GM08714 (cell line): ENCODE data around the gene KRTAP3-2.

Experiments used
- H3K4me3 ChIP-seq: fragments of 200-500 bp; sonication (Bioruptor generic); 2 replicates; pipeline ENCODE4 v1.5.1; 2014; ENCODE audit warnings: mild to moderate bottlenecking, low read length, inconsistent platforms
- ZNF274 ChIP-seq: IDR thresholded peaks from 2 replicates; pipeline ENCODE4 v1.6.1; 2012; ENCODE audit warnings: mild to moderate bottlenecking, low read depth, low read length

The KRTAP3-2 gene

DNA sequence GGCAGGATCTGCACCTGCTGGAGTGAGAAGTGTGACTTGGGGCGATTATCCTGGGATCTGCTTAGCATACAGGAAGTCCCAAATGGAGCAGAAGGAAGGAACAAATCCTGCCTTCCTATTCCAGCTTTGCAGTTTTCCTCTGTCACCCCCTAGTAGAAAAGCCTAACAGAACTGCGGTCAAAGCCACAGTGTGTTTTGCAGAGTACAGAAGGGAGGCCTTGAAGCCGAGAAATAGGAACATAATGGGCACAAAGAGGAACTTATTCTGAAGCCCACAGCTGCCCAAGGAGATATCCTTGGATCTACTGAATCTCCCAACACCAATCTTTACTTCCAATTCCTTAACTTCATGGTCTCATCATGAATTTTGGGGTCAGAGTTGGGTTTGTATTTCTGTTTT is 18.8 kb upstream of the KRTAP3-2 start:
- TF ChIP-seq ZNF274, result no peak
- H3K4me3 ChIP-seq, result no peak overlapping the region

DNA sequence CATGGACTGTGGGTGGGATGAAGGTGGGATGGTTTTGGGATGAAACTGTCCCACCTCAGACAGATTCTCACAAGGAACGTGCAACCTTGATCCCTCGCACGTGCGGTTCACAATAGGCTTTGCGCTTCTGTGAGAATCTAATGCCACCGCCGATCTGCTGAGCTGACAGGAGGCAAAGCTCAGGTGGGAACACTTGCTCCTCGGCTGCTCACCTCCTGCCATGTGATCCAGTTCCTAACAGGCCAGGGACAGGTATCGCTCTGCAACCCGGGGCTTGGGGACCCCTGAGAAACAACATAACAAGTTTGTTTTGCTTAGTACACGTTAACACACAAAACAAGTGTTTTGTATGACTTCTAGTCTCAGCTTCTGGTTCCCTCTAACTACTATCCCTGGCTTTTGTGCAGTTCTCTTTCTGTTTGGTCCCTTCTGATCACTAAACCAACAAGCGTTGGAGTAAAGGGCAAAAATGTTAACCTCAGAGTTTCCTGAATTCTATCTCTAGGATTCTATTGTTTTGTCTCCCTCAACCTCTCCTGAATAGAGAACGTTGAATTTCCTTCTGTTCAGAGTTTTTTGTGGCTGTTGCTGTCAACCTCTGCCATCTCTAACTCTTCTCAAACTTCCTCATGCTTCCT is 17.0 kb upstream of the KRTAP3-2 start:
- TF ChIP-seq ZNF274, result no peak
- H3K4me3 ChIP-seq, result no peak overlapping the region

DNA sequence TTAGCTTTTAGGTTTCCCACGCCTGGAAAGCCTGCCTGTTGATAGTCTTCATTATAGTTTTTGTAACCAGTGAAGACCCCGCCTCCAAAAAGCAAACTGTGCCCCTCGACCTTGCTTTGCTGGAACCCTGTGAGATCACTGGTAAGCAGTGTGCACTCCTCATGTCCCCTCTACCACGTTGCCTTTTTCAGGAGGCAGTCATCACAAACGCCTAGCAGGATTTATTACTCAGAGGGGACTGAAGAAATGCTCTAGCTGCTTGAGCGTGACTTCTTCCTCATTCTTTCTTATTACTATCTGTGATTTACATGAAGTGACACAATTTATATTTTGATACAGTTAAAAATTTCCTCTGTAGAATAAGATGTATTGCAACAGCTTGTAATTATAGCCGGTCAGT is 15.7 kb upstream of the KRTAP3-2 start:
- TF ChIP-seq ZNF274, result no peak
- no peak overlapping the region for H3K4me3 ChIP-seq

DNA sequence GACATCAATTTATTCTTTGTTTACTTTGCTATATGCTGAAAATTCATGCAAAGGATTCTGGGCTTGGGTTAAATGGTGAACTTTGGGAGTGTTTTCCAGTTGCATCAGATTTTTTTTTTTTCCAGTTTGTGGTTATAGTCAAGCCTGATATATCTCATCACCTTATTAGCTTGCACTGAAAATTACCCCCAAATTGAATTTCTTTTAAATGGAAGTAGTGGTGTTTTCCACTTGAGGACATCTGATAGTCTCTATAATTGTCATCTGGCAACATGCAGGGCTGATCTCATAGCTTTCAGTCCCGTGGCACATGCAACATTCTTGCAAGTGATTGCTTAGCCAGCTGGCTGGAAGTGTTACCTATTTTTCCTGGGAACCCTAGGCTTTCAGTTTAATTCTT is 13.9 kb upstream of the KRTAP3-2 start:
- H3K4me3 ChIP-seq, result no peak overlapping the region
- TF ChIP-seq ZNF274, result no peak

DNA sequence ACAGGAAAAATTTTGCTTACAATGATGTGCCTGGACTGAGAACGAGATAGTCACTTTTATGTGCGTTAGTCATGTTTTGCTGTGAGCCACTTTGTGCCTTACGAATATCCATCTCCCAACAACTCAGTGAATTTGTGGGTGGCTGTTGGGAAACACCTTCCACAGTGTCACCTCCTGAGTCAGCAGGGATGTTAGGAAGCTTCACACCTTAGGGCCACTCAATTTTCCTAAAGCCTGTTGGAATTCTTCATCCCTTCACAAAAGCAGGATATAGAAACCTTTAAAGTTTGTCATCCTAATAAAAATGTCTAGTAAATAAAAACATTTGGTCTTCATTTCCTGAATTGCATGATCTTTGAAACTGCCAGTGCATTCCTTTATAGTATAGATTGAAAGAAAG is 13.5 kb upstream of the KRTAP3-2 start:
- TF ChIP-seq ZNF274, result no peak
- no peak overlapping the region for H3K4me3 ChIP-seq

DNA sequence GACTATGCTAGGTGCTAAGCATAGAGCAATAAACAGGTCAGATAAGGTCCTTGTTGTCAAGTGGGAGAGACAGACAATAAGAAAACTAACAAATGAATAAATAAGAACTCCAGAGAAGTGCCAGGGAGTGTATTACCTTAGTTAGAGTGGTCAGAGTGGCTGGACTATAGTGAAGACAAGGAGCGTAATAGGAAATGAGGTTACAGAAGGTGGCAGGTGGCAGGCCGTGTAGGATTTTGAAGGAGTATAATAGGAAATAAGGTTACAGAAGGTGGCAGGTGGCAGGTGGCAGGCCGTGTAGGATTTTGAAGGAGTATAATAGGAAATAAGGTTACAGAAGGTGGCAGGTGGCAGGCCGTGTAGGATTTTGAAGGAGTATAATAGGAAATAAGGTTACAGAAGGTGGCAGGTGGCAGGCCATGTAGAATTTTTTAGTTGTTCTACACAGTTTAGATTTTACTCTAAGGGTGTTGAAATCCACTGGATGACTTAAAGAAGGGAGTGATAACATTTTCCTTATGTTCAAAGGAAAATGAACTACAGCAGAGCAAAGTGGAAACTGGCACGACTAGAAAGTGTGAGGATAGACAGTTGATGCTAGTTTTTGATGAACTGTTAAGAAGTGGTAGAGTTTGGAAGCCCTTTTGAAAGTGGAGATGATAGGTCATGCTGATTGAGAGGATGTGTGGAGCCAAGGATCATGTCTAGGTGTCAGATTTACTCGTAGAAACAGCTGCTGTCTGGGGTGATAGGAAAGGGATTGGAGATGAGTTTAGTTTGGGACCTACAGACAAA is 12.8 kb upstream of the KRTAP3-2 start:
- TF ChIP-seq ZNF274, result no peak
- H3K4me3 ChIP-seq, result no peak overlapping the region

DNA sequence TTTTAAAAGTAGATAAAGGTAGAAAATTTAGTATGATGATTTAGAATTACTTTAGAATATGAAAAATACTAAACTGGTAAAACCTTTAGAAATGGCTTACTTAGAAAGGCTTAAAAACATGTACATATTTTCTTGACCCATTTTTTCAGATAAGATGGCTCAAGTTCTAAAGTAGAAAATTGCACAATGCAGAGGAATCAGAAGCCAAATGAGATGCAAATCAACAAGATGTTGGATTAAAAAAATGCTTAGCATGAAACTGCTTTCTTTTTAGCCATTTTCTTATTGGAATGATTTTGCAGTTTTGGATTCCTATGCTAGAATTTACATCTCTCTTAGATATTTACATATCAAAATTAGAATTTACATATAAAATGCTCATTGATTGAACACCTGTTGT is 10.7 kb upstream of the KRTAP3-2 start:
- TF ChIP-seq ZNF274, result no peak
- no peak overlapping the region for H3K4me3 ChIP-seq

DNA sequence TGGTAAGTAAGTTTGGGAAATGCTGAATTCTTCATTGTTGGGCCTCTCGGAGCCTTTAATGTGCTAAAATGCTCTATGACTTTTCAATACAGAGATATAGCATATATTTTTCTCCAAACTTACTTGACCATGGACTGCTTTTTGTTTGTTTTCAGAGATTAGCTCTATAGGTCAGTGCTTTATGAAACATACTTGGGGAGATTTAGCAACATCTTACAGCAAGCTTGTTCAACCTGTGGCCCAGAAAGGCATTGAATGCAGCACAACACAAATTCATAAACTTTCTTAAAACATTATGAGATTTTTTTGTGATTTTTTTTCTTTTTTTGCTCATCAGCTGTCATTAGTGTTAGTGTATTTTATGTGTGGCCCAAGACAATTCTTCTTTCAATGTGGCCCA is 10.2 kb upstream of the KRTAP3-2 start:
- no peak for TF ChIP-seq ZNF274
- no peak overlapping the region for H3K4me3 ChIP-seq

DNA sequence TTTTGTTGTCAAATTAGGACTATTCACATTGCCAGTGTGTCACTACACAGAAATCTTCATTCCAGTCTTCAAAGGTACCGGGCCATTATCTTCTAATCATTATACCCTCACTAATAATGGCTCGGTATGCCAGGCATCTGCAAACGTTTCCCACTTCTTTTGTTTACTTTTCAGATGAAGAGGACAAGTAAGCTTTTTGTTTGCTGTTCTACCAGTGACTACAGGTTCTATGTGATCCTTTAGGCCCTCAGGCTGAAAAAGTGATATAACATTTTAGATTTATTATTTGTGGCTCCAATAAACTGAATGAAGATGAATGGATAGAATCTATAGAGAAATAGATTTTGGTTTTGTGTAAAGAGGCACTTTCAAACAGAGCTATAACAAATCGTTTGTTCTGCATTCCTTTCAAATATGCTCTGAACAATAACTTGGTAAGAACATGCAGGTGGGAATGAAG is 9.6 kb upstream of the KRTAP3-2 start:
- no peak for TF ChIP-seq ZNF274
- no peak overlapping the region for H3K4me3 ChIP-seq

DNA sequence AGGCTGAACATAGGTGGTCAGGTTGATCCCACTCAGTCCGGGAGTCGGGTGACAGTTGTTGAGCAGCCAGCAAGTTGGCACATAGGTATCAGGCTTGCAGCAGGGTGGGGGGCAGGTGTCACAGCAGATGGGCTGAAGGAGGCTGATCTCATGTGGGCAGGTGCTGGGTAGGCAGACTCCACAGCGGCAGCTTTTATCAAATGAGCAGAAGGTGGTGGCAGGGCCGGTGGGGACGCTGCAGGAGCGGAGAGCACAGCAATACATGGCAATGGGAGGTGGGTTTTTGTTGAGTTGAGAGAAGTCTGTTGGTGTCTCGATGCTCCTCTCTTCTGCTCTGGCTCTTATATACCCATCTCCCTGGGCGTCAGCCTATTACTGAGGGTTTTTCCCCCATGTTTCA is 9.1 kb upstream of the KRTAP3-2 start, which contains the start of gene KRTAP3-1:
Gene KRTAP3-1, minus strand, starts transcription at position 318 of the 400 bp plus-strand sequence. Its CDS starts 54 bp downstream, at position 264.
- TF ChIP-seq ZNF274, result no peak
- H3K4me3 ChIP-seq, result no peak within 1 kb of the TSS

DNA sequence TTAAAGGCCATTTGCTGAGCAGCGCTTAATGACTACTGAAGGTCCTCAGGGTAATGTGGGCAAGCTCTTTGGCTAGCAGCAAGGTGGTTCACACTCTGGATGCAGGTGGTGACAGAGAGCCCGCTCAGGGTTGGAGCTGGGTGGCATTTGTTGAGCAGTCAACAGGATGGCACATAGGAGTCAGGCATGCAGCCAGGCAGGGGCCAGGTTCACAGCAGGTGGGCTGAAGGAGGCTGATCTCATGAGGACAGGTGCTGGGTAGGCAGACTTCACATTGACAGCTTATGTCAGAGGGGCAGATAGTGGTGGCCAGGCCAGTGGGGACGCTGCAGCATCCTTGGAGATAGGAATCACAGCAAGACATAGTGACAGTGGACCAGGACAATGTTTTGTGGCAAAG is 4.7 kb upstream of the KRTAP3-2 start:
- H3K4me3 ChIP-seq, result no peak overlapping the region
- TF ChIP-seq ZNF274, result no peak

DNA sequence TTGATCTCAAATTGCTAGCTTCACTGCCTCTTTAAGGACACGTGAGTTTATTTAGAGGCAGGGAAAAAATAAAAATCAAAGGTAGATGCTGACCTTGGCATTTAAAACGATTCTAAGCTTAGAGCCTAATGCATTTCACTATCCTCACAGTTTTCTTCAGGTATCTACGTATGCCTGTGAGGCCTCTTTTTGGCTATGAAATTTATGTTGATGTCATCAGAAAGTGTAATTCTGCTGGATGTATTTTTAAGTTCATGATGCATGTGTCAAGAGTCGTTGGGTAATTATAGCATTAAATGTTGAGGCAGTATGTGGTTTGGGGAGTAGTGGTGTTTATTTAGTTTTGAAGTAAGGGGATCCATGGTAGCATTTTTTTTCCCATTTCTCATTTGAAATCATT is 4.2 kb upstream of the KRTAP3-2 start:
- H3K4me3 ChIP-seq, result no peak overlapping the region
- no peak for TF ChIP-seq ZNF274

DNA sequence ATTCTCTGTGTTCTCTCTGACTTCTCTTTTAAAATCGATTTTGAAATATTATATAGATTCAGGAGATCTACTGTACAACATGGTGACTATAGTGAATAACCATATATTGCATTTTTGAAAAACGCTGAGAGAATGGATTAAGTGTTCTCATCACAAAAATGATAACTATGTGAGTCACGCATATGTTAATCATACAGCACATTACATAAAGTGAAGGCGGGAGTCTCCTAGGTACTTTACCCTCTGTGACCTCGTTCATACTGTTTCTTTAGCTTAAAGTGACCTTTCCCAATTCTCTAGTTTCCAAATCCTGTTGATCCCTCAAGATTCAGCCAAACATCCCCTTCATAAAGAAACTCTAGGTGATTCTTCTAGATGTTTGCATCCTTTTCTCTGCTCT is 3.1 kb upstream of the KRTAP3-2 start:
- no peak overlapping the region for H3K4me3 ChIP-seq
- TF ChIP-seq ZNF274, result no peak

DNA sequence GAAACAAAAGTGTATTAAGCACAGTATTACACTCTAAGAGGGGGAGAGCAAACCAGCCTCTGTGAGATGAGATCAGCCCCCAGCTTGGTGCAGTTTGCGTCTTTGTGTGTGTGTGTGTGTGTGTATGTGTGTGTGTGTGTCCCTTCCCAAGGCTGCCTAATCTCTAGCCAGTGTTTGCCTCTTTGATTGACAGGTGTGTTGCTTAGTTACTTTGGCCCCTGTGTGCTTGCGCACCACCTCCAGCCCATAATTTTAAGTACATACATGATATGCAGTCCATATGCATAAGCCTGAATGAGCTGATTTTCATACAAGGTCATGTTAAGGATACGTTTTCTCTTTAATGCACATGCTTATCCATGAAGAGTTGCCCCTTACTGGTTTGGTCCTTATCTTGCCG is 2.1 kb upstream of the KRTAP3-2 start:
- H3K4me3 ChIP-seq, result no peak overlapping the region
- TF ChIP-seq ZNF274, result no peak

DNA sequence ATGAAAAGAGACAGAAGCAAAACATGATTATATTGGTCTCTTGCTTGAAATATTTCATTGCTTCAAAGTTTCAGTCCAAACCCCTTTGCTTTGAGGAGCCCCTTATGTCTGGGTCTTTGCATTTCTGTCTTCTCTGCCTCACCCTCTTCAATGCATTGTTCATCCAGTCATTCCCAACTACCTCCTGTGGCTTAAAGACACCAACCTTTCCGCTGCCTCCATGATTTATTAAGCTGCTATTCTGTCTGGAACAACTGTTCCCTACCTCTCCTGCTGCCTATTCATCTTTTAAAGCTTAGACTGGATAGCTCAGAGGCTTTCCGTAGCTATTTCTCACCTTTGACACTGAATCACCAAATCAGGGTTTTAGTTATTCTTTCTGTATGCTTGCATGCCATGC is 2.3 kb downstream of the KRTAP3-2 start:
- no peak for TF ChIP-seq ZNF274

More for the DNA sequence above, 2.3 kb downstream of the KRTAP3-2 start:
- H3K4me3 ChIP-seq, result no peak overlapping the region
